Measurements from ENCODE around the gene MAPK11.

GRCh38 chr22:50286275-50286674 lies 16.1 kb upstream of the MAPK11 start:
- TF ChIP-seq, protein P1, sequence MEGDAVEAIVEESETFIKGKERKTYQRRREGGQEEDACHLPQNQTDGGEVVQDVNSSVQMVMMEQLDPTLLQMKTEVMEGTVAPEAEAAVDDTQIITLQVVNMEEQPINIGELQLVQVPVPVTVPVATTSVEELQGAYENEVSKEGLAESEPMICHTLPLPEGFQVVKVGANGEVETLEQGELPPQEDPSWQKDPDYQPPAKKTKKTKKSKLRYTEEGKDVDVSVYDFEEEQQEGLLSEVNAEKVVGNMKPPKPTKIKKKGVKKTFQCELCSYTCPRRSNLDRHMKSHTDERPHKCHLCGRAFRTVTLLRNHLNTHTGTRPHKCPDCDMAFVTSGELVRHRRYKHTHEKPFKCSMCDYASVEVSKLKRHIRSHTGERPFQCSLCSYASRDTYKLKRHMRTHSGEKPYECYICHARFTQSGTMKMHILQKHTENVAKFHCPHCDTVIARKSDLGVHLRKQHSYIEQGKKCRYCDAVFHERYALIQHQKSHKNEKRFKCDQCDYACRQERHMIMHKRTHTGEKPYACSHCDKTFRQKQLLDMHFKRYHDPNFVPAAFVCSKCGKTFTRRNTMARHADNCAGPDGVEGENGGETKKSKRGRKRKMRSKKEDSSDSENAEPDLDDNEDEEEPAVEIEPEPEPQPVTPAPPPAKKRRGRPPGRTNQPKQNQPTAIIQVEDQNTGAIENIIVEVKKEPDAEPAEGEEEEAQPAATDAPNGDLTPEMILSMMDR (optimal IDR thresholded peaks at IDR 0.05 in 1 of 3, IDR thresholded peaks at IDR 0.05 in 1 of 3, conservative IDR thresholded peaks at IDR 0.05 in 1 of 3; ENCODE audit: extremely low read depth in 1 of 3, insufficient read depth in 2 of 3, low read length in 3 of 3): no peak
- no peak for TF ChIP-seq EZH2 (IDR thresholded peaks at IDR 0.05; ENCODE audit: low read length)

All from keratinocyte (primary cell).